A172 (cell line): ENCODE results near the gene NR1H2. TPM values are rescaled to one million over a fixed set of nuclear protein-coding genes. Genes with fewer than 3 reads are reported as not detected.

Source experiments
- DNase-seq: peaks from one replicate; pipeline ENCODE4 v3.0.0-alpha.2; 2015; ENCODE audit warnings: low spot score
- total RNA-seq: library from RNA; depleted of rRNA; stranded (reverse); fragments of >200 nt; shearing (Covaris generic); gene quantifications from 2 replicates; pipeline ENCODE4 v1.2.3, GENCODE V29; 2014; rRNA removed

Gene NR1H2
- total RNA-seq, 1 experiment from 2014 or later: 97.3 TPM

DNA sequence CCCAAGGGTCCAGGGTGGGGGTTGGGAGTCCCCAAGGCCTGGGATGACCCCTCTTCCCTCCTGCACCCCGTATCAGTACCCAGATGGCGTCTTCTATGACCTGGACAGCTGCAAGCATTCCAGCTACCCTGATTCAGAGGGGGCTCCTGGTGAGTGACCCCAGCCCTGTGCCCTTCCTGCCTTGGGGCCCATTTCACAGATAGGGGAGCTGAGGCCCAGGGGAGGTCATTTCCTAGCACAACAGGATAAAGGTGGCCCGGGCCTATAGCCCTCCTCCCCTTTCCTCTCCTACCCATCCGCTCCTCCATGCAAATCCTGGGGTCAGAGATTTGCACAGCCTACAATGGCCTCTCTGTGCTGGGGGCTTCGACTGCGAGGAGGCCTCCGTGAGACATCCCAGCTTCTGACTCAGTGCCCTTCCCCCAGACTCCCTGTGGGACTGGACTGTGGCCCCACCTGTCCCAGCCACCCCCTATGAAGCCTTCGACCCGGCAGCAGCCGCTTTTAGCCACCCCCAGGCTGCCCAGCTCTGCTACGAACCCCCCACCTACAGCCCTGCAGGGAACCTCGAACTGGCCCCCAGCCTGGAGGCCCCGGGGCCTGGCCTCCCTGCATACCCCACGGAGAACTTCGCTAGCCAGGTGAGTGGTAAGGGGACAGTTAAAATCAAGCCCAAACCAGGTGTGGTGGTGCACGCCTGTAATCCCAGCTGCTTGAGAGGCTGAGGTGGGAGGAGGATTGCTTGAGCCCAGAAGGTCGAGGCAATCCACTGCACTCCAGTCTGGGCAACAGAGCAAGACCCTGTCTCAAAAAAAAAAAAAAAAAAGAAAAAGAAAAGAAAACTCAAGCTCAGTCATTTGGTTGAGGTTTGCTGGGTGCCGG, 46.4 kb downstream of the NR1H2 start:
- no peak for DNase-seq

DNA sequence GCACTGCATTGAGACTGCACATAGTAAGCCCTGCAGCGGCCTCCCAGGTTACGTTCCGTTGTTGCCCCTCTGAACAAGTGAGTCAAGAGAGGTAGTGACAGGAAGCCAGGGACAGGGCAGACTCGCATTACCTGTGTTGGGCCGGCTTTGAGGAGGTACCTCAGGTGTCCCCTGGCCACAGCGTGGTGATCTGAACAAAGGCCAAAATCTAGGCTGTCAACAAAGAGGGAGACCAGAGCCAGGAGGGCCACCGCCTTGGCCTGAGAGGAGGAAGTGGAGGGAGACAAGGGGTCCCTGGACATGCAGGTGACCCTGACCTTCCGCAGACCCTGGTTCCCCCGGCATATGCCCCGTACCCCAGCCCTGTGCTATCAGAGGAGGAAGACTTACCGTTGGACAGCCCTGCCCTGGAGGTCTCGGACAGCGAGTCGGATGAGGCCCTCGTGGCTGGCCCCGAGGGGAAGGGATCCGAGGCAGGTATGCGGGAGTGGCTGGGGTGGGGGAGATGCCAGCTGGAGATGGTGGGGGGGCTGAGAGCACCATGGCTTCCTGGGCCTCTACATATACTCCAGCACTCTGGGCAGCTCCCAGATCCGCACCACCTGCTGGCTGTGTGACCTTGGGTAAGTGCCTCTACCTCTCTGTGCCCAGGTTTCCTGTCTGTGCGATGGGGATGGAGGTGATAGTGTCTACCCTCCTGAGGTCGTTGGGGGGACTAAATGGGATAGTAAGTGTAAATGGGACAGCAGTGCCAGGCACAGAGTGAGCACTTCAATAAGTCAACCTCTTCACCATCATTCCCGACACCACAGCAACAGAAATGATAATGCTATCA, 47.2 kb downstream of the NR1H2 start:
- no peak for DNase-seq

DNA sequence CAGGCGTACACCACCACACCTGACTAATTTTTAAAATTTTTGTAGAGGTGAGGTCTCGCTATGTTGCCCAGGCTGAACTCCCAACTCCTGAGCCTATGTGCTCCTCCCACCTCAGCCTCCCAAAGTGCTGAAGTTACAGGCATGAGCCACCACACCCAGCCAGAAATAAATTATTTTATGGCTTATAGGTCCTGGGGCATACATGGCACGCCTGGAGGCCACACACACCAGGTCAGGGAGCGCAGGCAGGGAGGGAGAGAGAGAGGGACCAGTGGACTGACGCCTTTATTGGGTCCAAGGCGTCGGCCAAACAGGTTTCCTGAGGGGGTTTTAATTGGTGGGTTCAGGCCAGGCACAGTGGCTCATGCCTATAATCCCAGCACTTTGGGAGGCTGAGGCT, 49.3 kb downstream of the NR1H2 start:
- DNase-seq: no peak

DNA sequence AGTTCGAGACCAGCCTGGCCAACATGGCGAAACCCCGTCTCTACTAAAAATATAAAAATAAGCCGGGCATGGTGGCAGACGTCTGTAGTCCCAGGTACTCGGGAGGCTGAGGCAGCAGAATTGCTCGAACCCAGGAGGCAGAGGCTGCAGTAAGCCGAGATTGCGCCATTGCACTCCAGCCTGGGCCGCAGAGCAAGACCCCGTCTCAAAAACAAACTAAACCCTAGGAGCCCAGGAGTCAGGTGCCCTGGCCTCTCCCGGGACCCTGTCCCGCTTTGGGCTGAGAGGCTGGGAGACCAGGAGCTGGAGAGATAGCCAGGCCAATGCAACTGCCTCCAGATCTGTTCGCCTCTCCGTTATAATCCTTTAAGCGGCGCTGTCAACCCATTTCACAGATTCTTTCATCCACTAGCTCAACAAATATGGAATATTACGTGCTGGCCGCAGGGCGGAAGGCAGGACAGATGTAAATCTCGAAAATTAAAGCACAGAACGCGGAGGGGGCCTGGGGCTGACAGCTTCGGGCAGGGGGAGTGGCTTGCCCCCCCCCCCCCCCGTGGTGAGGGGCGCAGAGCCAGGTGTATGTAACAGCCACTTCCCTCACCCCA, 51.2 kb downstream of the NR1H2 start:
- no peak for DNase-seq

DNA sequence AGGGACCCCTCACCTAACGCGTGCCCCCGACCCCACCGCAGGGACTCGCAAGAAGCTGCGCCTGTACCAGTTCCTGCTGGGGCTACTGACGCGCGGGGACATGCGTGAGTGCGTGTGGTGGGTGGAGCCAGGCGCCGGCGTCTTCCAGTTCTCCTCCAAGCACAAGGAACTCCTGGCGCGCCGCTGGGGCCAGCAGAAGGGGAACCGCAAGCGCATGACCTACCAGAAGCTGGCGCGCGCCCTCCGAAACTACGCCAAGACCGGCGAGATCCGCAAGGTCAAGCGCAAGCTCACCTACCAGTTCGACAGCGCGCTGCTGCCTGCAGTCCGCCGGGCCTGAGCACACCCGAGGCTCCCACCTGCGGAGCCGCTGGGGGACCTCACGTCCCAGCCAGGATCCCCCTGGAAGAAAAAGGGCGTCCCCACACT, 51.8 kb downstream of the NR1H2 start:
- DNase-seq: no peak

DNA sequence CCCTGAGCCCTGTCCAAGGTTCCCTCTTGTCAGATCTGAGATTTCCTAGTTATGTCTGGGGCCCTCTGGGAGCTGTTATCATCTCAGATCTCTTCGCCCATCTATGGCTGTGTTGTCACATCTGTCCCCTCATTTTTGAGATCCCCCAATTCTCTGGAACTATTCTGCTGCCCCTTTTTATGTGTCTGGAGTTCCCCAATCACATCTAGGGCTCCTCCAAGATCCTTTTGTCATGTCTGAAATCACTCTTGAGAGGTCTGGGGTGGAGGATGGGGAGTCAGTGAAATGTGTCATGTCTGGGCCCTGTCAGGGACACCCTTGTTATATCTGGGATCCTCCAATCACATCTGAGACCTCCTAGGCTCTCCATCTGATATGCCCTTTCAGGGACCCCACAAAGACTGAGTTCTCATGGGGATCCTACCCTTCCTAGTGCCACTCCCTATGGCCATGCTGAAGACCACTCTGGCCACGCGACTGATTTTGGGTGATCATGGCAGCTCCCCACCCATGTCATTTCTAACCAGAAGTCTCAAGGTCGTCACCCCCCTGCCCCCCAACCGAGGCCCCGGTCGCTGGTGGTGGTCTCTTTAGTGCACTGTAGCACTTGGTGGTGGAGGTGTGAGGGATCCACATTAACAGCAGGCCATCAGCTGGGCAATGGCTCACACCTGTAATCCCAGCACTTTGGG, 52.7 kb downstream of the NR1H2 start:
- no peak for DNase-seq

DNA sequence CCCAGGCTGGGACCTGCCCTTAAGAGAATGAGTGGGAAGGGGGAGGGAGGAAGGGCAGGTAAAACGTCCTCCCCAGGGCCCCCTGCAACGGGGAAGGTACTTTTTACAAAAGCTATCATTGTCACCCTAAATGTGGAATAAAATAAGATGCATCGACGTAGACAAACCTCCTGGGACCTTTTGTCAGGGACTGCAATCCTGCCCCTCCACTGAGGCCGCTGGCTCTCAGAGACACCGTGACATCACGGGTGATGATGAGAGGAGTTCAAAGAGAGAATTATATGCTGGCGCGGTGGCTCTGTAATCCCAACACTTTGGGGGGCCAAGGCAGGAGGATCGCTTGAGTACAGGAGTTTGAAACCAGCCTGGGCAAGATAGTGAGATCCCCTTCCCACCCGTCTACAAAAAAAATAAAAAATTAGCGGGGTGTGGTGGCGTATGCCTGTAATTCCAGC, 54.7 kb downstream of the NR1H2 start:
- DNase-seq: no peak

DNA sequence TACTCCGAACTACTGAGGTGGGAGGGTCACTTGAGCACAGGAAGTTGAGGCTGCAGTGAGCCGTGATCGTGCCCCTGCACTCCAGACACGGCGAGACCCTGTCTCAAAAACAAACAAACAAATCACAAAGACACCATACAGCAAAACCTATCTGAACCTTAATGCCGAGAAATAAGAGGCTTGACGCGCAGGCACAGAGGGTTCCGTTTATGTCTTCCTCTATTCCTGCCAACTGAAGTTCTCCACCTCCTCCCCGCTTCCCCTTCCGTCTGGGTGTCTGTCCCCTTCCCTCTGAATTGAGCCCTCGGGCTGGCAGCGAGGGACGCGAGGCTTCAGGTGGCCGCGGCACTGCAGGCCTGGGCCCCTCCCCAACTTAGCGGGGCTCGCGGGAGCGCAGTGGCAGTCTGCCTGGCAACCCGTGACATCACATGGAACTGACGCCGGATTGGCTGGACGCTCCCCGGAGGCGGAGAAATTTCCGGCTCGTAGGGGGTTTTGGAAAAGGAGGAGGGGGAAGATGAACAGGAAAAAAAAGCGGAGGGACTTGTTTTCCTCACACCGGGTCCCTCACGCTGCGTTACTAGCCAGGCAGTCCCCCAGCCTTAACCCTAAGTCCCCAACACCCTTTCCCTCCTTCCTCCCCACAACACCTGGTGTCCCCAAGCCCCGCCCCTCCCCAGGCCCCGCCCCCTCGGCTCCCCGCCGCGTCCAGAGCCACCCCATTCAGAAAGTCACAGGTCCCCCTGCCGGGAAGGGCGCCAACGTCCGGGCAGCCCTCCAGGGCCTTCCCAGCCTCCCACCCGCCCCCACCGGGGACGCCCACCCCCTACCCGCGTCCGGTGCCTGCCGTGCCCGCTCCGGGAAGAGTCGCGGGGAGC, 55.3 kb downstream of the NR1H2 start:
- peak; percentile 63 for DNase-seq

DNA sequence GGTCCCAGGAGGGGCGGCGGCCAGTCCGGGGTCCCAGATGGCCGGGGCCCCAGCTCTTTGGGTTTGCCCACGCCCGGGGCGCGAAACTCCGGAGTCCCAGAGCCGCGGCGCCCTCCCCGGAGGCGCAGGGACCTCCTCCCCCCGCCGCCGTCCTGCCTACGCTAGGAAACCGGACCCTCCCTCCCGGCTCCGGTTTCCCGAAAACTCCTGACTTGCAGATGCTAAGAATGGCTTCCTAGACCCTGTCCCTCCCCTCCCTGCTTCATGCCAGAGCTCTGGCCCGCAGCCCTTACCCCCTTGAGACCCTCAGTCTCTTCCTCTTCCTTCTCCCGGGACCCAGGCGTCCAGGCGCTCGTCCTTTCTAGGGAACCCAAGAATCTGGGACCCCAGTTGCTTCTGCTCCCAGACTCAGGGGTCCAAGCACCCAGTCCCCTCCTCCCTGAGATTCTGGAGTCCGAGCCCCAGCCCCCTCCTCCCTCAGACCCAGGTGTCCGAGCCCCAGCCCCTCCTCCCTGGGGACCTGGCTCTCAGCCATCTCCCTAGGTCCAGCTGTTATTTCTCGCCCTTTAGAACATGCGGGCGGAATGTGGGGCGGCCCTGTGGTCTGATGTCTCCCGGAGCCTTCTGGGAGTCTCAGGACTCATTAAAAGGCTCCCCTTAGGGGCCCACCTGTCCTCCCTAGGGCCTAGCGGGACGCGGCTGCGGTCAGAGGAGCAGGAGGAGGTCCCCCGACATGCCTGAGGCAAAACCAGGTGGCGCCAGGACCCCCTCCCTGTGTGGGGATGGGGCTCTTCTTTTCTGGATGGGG, 56.2 kb downstream of the NR1H2 start, which contains the start of gene MYBPC2:
Gene MYBPC2 (plus strand): TSS at position 672 of the 808 bp plus-strand sequence. CDS start 62 bp downstream, at position 734.
- DNase-seq: no peak

Other genes starting within 250 kb of the NR1H2 start
- not detected in 2 replicates for gene IZUMO2, start 213.2 kb upstream of the NR1H2 start, total RNA-seq
- 2.4 and 2.8 TPM in 2 replicates for gene MYH14, start 172.8 kb upstream of the NR1H2 start, total RNA-seq
- gene KCNC3, start 47.1 kb upstream of the NR1H2 start, total RNA-seq: 0.22 TPM in 1 of 2 replicates, not detected in the other
- gene NAPSA, start 10.8 kb upstream of the NR1H2 start, total RNA-seq: 0.07 and 0.16 TPM in 2 replicates
- 57.5 and 79.9 TPM in 2 replicates for gene POLD1, start 7.9 kb downstream of the NR1H2 start, total RNA-seq
- 0.07 and 0.14 TPM in 2 replicates for gene SPIB, start 42.5 kb downstream of the NR1H2 start, total RNA-seq
- not detected in 2 replicates for gene MYBPC2, start 56.4 kb downstream of the NR1H2 start, total RNA-seq
- gene EMC10, start 100.0 kb downstream of the NR1H2 start, total RNA-seq: 61.5 and 64.7 TPM in 2 replicates
- gene GARIN5A, start 100.4 kb downstream of the NR1H2 start, total RNA-seq: 1.6 TPM in 1 of 2 replicates, not detected in the other
- gene JOSD2, start 134.7 kb downstream of the NR1H2 start, total RNA-seq: 38.4 and 44.4 TPM in 2 replicates
- gene ASPDH, start 137.5 kb downstream of the NR1H2 start, total RNA-seq: 0.36 TPM in 1 of 2 replicates, not detected in the other
- 12.3 and 13.5 TPM in 2 replicates for gene LRRC4B, start 192.0 kb downstream of the NR1H2 start, total RNA-seq